OCI-LY3 (cell line): ENCODE measurements around the gene SLCO2B1.
A peak's percentile ranks its signal among the peaks of the same experiment; 100 is the strongest.

Source experiments
- H2AFZ ChIP-seq: fragments of 200-600, 300-600 bp; shearing (Covaris generic); 2 replicates; pipeline ENCODE4 v1.6.0; 2014; ENCODE audit warnings: antibody characterized with exemption, low read depth, low read length
- H3K27ac ChIP-seq: fragments of 200-600, 300-600 bp; sonication (generic); 2 replicates; pipeline ENCODE4 v1.5.1; 2014; ENCODE audit warnings: mild to moderate bottlenecking, low read length, moderate library complexity, mixed read lengths
- H3K27me3 ChIP-seq: fragments of 200-600, 300-600 bp; sonication (generic); 2 replicates; pipeline ENCODE4 v1.6.1; 2014; ENCODE audit warnings: low read depth, low read length, mixed read lengths
- H3K36me3 ChIP-seq: fragments of 200-600, 300-600 bp; sonication (generic); replicated peaks from 2 replicates; pipeline ENCODE3; 2014; ENCODE audit warnings: low read depth, low read length, mixed read lengths
- H3K4me1 ChIP-seq: fragments of 300-600, 200-600 bp; sonication (generic); 2 replicates; pipeline ENCODE4 v1.6.1; 2014; ENCODE audit warnings: low read length, mixed read lengths
- H3K4me2 ChIP-seq: fragments of 200-600, 300-600 bp; sonication (generic); 2 replicates; pipeline ENCODE4 v1.6.1; 2014; ENCODE audit warnings: low read length, mixed read lengths
- H3K4me3 ChIP-seq: fragments of 300-600, 200-600 bp; sonication (generic); 2 replicates; pipeline ENCODE4 v1.5.1; 2014; ENCODE audit warnings: antibody characterized with exemption, mild to moderate bottlenecking, low read length, moderate library complexity
- H3K79me2 ChIP-seq: fragments of 300-600, 200-600 bp; shearing (Covaris generic); 2 replicates; pipeline ENCODE4 v1.6.1; 2014; ENCODE audit warnings: mild to moderate bottlenecking, low read length, mixed read lengths
- H3K9ac ChIP-seq: fragments of 300-600, 200-600 bp; shearing (Covaris generic); 2 replicates; pipeline ENCODE4 v1.6.0; 2014; ENCODE audit warnings: mild to moderate bottlenecking, low read length, moderate library complexity
- H3K9me3 ChIP-seq: fragments of 200-600, 300-600 bp; shearing (Covaris generic); 2 replicates; pipeline ENCODE4 v1.6.1; 2014; ENCODE audit warnings: low read length, mixed read lengths; ENCODE audit not compliant: insufficient read depth
- H4K20me1 ChIP-seq: fragments of 200-600, 300-600 bp; sonication (generic); 2 replicates; pipeline ENCODE4 v1.6.1; 2016; ENCODE audit warnings: low read length, mixed read lengths; ENCODE audit not compliant: insufficient read depth
- EZH2phosphoT487 ChIP-seq: fragments of 200-600 bp; shearing (Covaris generic); IDR thresholded peaks from 2 replicates; pipeline ENCODE4 v1.6.1; 2018; ENCODE audit warnings: antibody characterized with exemption, mixed run types, low read depth
- TF ChIP-seq, protein P1 (sequence below): fragments of 200-600, 300-600 bp; sonication (generic); IDR thresholded peaks from 2 replicates; pipeline ENCODE4 v1.5.1; 2014; ENCODE audit warnings: antibody characterized with exemption, low read length, low read depth

Gene SLCO2B1

DNA sequence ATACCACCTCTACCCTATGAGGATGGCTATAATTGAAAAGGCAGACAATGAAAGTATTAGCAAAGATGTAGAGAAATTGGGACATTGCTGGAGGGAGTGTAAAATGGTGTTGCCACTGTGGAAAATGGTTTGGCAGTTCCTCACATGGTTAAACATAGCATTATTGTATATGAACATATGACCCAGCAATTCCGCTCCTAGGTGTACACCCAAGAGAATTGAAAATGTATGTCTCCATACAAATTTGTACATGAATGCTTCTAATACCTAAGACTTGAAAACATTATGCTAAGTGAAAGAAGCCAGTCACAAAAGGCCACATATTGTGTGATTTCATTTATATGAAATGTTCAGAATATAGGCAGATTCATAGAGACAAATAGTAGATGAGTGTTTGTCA is 10.0 kb downstream of the SLCO2B1 start:
- Histone ChIP-seq H3K9ac (no peak overlapping the region), H4K20me1 (no peaks in the 10 kb centered on the region), H3K4me2 (no peak overlapping the region), H3K4me3 (no peak overlapping the region), H3K27ac (no peak overlapping the region), H3K4me1 (peaks cover 11% of the 10 kb centered on the region), H3K36me3 (peaks cover 7% of the 10 kb centered on the region), H3K27me3 (no peaks in the 10 kb centered on the region), H2AFZ (no peak overlapping the region), H3K79me2 (no peaks in the 10 kb centered on the region), H3K9me3 (no peaks in the 10 kb centered on the region)
- no peak for TF ChIP-seq EZH2phosphoT487
- TF ChIP-seq, protein P1, sequence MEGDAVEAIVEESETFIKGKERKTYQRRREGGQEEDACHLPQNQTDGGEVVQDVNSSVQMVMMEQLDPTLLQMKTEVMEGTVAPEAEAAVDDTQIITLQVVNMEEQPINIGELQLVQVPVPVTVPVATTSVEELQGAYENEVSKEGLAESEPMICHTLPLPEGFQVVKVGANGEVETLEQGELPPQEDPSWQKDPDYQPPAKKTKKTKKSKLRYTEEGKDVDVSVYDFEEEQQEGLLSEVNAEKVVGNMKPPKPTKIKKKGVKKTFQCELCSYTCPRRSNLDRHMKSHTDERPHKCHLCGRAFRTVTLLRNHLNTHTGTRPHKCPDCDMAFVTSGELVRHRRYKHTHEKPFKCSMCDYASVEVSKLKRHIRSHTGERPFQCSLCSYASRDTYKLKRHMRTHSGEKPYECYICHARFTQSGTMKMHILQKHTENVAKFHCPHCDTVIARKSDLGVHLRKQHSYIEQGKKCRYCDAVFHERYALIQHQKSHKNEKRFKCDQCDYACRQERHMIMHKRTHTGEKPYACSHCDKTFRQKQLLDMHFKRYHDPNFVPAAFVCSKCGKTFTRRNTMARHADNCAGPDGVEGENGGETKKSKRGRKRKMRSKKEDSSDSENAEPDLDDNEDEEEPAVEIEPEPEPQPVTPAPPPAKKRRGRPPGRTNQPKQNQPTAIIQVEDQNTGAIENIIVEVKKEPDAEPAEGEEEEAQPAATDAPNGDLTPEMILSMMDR, result no peak

DNA sequence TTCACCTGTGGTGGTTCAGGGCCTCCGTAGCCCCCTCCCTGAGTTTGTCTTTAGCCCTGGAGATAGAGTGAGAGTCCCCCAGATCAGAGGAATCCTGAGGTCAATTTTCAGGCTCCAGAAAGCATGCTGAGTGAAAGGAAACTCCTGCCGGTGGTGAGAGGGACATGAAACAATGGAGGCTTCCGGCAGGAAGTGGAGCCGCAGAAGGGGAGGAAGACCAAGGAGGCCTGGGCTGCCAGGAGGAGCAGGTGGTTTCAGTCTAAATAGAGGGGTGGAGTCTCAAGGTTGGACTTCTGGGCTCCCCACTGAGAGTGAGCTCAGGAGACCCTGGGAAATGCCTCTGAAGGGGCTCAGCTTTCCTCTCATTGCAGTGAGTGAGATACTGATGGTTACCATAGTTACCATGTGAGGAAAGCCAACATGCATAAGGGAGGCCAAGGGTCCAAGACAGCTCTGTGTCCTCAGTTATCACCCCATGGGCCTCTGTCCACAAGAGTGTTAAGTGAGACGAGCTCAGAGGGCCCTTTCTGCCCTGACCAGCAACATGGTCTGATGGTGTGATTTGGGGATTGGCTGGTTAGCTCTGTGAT is 10.7 kb downstream of the SLCO2B1 start:
- Histone ChIP-seq H3K4me3 (no peak overlapping the region), H2AFZ (no peak overlapping the region), H3K4me1 (peaks cover 11% of the 10 kb centered on the region), H3K27me3 (no peaks in the 10 kb centered on the region), H3K79me2 (no peaks in the 10 kb centered on the region), H4K20me1 (no peaks in the 10 kb centered on the region), H3K36me3 (peaks cover 7% of the 10 kb centered on the region), H3K9ac (no peak overlapping the region), H3K9me3 (no peaks in the 10 kb centered on the region), H3K27ac (no peak overlapping the region), H3K4me2 (no peak overlapping the region)
- TF ChIP-seq EZH2phosphoT487, result no peak
- TF ChIP-seq, protein P1, result no peak

DNA sequence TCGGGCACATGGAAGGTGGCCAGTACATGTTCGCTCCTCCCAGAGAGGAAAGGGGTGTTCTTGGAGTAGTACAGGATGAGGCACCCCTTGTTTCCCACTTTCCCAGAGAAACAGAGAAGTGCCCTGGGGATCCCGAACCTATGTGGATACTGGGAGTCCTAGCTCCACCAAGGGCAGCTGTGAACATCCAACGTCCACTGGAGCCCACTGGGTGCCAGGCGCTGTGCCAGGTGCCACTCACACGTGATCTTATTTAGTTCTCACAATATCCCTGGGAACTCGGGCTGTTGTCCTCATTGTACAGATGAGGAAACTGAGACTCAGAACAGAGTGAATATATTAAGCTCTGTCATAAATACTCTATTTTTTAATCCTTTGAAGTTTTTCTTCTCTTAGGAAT is 12.0 kb downstream of the SLCO2B1 start:
- H3K79me2 ChIP-seq, result no peaks in the 10 kb centered on the region
- no peak overlapping the region for H3K9ac ChIP-seq
- H3K27me3 ChIP-seq, result no peaks in the 10 kb centered on the region
- H3K36me3 ChIP-seq, result peaks cover 7% of the 10 kb centered on the region
- H2AFZ ChIP-seq, result no peak overlapping the region
- no peaks in the 10 kb centered on the region for H3K9me3 ChIP-seq
- TF ChIP-seq, protein P1, result no peak
- no peak for TF ChIP-seq EZH2phosphoT487
- H3K4me3 ChIP-seq, result no peak overlapping the region
- no peak overlapping the region for H3K27ac ChIP-seq
- H4K20me1 ChIP-seq, result no peaks in the 10 kb centered on the region
- H3K4me2 ChIP-seq, result peak overlapping the region; percentile 35; the same call in 1 of the 2 replicates
- H3K4me1 ChIP-seq, result peaks cover 11% of the 10 kb centered on the region

DNA sequence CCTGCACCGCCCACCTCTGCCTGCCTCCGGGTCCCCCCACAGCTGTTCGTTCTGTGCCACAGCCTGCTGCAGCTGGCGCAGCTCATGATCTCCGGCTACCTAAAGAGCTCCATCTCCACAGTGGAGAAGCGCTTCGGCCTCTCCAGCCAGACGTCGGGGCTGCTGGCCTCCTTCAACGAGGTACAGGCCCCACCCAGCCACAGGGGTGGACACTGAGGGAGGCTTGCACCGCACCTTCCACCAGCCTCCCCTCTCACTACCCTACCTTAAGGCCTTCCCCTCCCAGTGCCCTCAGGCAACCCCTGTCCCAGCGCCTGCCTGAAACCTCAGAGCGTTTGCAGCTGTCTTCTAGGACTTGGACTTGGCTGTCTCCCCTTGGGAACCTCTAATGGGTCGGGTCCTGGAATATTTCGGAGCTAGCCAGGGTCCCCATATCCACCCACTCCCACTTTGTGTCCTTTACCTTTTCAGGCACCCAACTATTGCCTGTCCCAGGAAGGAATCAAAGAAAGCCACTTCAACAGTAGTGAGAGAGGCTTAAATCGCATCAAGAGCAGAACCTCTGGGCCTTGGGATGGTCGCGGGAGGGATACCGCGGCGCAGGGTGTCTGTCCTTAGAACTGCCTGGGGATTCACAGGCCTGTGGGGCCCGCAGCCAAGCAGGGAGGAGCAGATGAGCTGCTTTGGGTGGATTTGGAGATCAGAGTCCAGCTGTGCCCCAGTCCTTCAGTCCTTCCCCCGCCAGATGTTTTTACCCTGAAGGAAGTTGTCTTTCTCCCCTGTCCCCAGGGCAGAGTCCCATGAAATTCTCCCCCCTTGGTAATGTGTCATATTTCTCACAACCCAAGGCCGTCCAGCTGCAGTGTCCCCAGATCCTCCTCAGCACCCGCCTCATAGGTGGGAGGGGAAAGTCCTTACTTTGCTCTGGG is 13.3 kb downstream of the SLCO2B1 start:
- TF ChIP-seq, protein P1, result no peak
- TF ChIP-seq EZH2phosphoT487, result no peak
- Histone ChIP-seq H3K4me2 (no peak overlapping the region), H3K36me3 (peaks cover 7% of the 10 kb centered on the region), H3K27me3 (no peaks in the 10 kb centered on the region), H3K4me3 (no peak overlapping the region), H3K9ac (no peak overlapping the region), H3K9me3 (no peaks in the 10 kb centered on the region), H4K20me1 (no peaks in the 10 kb centered on the region), H3K4me1 (peaks cover 11% of the 10 kb centered on the region), H2AFZ (no peak overlapping the region), H3K79me2 (no peaks in the 10 kb centered on the region), H3K27ac (no peak overlapping the region)
